HG03378 (cell line): ENCODE data around the gene DUSP18.
"Not testable (repeated sequence)": the region's sequence is repeated elsewhere in the genome, so short reads cannot be mapped to it uniquely, and the experiment has no call there.

Source experiments
- ATAC-seq: cut with Tn5 transposase; IDR thresholded peaks from one replicate; pipeline ENCODE4 v1.9.1; 2021; ENCODE audit warnings: mild to moderate bottlenecking, moderate library complexity; ENCODE audit not compliant: unreplicated experiment

The DUSP18 gene

DNA sequence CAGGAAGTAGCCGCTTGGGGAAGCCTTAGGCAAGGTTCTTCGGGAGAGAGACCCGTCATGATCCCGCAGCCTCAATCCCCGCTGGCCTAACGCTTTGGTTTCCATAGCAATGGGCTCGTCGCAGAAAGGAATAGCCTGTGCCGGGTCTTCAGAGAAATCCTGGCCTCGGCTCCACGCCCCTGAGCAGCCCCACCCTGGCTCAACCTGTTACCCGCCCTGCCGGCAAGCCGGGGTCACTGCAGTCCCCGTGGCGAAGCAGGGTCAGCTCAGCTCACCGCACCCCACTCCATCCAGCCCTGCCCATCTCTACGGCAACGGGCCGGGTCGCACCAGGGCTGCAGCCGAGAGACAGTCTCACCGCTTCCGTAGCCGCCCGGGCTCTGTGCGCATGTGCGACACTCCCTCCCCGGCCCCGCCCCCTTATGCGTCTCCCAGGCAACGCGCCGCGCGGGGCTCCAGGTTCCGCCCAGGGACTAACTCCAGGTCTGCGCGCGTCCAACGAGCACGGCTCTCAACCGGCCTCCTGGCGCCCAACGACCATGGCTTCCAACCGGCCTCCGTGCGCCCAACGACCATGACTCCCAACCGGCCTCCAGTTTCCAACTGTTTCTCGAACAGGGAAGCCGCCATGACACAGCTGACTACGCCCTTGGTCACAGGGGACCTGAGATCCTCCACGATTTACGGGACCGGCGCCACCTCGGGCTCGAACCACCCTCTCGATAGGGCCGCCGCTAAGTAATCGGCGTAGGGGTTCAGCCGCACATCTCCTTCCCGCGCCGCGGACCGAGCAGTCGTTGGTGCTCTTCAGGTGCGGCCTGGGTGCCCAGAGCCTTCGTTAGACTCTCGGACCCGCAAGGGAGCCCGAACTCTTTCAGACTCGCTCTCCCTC is at the start of gene DUSP18:
TSS of gene DUSP18 (minus strand) at position 382 of the 892 bp plus-strand sequence. CDS start 3,872 bp downstream, outside the sequence.
- peak; percentile 83 for ATAC-seq

DNA sequence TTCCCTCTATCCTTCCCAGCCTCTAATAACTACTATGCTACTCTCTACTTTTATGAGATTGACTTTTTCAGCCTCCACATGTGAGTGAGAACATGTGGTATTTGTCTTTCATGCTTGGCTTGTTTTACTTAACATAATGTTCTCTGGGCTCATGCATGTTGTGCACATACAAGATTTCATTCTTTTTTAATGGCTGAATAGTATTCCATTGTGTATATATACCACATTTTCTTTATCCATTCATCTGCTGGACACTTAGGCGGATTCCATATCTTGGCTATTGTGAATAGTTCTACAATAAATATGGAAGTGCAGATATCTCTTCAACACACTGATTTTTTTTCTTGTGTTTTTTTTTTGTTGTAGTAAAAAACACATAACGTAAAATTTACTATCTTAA is 46.4 kb upstream of the DUSP18 start:
- no peak for ATAC-seq

DNA sequence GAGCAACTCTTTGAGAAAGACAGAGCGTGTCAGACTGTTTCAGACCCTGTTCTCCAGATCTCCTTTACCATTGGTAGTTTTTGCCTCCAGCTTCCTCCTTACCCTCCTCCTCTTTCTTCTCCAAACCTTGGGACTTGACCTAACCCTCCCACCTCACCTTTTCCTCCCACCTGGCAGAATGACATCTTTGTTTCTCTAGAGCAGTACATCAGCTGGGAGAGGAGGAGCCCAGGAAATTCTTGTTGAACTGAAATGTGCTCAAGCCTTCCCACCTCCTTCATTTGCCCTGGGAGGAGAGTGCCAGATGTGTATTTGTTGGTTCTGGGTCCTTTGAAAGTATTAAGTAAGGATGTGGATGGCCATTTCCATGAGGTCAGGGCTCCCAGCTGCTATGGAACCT is 44.4 kb upstream of the DUSP18 start:
- no peak for ATAC-seq

DNA sequence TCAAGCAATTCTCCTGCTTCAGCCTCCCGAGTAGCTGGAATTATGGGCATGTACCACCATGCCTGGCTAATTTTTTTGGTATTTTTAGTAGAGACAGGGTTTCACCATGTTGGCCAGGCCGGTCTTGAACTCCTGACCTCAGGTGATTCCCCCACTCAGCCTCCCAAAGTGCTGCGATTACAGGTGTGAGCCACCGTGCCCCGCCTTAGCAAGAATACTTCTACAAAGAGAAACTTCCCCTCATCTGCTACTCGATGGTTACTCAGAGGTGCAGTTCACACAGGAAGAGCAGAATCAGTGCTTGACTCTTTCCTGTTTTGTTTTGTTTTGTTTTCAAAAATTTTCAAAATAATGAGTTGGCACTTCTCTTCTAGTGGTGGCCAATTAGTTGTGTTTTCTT is 42.3 kb upstream of the DUSP18 start:
- ATAC-seq, result not testable (repeated sequence)

DNA sequence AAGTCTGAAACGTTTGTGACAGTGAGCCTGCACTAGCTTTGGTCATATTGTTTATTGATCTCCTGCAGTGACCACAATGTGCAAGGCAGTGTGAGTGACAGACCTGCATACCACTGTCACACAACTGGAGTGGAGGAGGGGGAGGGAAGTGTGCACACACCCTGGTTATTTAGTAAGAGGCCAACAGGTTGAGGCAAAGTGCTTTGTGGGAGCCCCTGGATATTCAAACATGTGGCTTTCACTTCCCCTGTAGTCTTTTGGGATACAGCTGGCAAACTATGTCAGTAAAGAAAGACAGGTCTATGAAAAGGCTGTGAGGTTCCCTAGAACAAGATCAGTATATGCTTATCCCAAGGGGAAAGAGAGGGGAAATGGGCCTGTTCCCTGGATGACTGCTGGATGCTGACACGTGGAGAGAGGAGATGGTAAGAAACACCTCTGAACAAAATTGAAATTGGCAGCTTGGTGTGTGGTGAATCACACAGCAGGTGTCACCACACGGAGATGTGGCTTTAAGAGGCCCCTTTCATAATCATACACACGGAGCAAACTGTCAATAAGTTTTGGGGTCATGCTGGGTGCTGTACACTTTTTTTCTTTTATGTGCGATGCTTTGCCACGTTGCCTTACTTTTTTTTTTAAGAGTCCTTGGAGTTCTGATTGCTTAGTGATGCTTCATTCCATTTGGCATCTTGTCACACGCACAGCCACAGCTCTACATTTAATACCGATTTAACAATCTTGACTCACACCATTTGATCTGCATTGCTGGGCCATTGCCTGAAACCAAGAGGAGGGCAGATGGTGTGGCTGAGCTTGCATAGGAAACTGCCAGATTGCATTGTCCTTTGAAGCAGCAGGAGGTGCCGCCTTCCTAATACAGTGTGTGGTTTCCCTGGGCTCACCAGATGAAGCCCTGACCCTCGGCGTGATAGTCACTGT is 38.3 kb upstream of the DUSP18 start:
- no peak for ATAC-seq

DNA sequence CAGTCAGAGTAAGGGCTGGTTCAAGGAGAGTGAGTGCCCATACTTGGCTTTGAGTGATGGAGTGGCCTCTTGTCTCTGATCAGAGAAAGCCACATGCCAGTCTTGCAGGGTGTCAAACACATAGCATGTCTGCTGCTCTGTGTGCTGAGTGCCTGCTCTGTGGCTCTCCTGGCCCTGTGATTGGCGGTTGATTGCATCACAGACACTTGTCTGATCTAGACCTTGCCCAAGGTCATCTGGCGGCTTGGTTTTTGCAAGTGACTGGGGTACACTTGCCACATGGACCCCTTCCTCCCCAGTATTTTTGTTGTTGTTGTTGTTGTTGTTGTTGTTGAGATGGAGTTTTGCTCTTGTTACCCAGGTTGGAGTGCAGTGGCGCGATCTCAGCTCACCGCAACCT is 37.3 kb upstream of the DUSP18 start:
- ATAC-seq, result no peak

DNA sequence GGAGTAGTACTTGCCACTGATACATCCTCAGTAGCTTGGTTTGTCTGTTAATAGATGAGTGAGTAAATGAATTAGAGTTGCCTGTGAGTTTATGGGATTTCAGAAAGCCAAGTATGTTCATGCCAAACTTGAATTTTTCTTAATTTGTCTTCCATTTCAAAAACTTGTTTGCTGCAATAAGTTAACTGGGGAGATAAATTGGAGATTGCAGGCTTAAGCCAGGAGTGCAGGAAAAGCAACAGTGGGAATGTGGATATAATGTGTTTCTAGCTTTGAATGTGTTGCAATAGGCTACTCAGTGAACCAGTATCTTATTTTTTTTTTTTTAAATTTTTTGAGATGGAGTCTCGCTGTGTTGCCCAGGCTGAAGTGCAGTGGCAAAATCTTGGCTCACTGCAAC is 35.2 kb upstream of the DUSP18 start:
- ATAC-seq, result no peak

DNA sequence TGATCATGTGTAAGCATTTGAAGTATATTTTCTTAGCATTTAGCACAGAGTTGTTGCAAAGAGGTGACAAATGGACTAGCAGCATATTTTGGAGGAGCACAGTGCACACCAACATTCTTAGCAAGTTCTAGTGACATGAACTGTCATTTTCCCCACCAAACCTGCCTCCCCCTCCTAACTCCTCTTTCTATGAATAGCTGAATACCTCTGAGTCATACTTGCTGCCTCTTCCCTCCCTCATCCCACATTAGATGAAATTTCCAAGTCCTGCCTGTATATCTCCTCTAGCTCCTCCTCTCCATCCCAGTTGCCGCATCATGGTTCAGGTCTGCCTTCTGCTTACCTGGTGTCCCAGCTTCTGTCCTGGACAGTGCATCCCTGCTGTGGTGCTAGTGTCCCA is 34.2 kb upstream of the DUSP18 start:
- ATAC-seq, result no peak

DNA sequence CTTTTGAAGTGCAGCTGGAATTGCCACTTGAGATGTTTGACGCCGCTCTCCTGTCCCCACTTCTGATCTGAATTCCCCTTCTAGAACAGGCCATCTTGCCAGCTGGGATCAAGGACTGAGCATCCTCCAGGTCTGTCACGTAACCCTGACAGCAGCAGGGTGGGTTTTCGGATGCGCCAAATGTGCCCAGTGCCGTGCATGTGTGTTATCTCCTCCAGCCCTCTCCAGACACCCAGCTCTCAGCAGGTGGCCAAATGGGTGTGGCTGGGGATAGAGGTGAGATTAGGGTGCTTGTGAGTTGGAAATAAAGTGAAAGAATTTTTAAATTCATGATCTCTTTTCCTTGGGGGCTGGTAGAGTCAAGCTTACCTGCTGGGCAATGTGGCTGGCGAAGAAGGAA is 30.3 kb upstream of the DUSP18 start:
- ATAC-seq, result no peak

DNA sequence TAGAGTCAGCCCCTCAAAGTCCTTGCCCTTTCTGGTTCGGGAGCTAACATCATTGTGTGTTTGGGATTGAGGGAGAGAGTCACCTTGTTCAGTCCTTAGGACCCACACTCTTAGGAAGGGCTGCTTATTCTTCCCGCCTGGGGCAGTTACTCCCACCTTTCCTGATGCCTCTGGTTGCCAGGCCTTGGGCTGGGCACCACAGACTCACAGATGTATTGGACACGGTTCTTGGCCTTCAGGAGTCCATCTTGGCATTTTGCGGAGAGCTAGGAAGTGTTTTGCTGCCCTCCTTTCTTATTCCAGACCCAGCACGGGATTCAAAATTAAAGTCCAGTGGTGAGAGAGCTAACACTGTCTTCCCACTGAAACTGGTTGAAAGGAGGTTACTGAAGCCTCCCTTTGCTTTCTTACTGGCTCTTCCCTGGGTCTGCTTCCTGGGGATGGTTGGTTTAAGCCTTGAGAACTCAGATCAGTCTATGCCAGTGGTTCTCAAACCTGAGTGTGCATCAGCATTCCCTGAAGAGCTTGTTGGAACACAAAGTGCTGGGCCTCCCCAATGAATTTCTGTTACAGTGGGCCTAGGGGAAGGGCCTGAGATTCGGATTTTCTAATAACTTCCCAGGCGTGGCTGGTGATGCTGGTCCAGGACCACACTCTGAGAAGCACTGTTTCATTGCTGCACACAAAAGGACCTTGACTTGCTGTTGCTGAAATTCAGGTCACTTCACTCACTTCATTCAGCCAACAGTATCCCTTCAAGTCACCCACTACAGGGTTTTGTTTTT is 28.4 kb upstream of the DUSP18 start:
- no peak for ATAC-seq

DNA sequence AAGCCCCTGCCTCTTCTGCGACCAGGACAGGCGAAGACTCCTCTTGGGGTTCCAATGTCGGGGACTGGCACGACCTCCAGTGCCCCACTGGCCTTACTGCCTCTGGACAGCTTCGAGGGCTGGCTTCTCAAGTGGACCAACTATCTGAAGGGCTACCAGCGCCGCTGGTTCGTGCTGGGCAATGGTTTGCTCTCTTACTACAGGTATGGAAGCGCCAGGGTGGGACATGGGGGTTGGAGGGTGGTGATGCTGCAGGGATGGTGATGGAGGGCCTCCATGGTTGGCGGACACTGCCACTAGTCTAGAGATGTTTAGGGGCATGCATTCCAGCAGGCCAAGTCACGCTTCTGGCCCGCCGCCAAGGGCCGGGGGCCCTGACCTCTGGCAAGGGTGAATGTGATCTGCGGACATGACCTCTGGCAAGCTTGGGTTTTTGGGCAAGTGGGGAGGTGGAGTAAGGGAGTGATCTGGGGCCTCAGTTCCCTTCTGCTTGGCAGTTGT is 27.7 kb upstream of the DUSP18 start:
- ATAC-seq, result no peak

DNA sequence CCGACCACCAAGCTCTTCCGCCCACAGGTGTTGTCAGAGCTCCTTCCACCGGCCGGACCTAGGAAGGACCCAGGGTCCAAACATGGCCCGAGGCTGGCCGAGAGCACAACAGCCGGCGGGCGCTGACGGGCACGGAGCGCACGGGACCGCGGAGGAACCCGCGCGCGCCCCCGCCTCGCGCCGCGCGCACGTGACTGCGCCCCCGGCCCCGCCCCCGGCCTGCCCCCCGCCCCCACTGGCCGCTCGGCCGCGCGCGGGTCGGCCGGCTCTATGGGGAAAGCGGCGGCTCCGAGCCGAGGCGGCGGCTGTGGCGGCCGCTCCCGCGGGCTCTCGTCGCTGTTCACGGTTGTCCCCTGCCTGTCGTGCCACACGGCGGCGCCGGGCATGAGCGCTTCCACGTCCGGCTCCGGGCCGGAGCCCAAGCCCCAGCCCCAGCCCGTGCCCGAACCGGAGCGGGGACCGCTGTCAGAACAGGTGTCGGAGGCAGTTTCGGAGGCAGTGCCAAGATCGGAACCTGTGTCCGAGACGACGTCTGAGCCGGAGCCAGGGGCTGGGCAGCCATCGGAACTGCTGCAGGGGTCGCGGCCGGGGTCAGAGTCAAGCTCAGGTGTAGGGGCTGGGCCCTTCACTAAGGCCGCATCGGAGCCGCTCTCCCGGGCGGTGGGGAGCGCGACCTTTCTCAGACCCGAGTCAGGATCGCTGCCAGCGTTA is 27.1 kb upstream of the DUSP18 start, which contains the start of gene OSBP2:
TSS of gene OSBP2 (plus strand) at position 235 of the 711 bp plus-strand sequence. CDS start at position 271, 36 bp downstream.
- no peak for ATAC-seq

DNA sequence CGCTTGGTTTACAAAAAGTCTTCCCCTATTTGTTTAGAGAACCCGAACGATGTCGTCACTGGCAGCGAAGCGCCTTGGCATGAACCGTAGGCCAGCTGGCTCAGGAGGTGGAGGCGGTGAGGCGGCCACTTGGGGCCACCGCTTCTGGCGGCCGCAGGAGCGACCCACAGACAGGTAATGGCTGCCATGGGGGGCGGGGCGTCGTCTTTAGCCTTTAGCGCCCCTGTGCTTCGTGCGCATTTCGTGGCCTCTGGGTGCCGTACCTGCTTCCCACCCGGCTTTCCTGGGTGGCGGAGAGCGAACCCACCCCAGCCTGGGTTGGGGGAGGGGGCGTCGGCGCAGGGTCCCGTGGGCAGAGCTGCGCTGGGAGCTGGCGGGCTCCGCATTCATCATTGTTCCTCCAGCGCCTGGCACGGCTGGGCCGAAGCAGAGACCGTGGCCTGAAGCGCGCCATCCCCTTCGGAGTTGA is 26.5 kb upstream of the DUSP18 start:
- no peak for ATAC-seq

DNA sequence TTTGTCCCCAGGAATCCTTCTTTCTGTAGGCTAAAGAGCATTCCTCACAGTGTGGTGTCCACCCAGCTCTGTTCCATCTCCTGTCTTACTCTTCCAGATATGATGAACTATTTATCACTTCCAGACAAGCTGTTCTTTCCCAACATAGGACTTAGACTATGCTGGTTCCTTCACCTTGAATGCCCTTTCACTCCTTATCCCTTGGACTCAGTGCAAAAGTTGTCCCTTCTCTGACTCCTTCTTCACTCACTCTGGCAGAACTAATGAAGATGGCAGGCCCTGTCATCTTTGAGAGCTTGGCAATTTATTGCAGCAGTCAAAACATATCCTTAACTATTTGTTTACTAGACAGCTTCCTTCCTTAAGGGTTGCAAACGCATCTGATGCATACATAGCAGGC is 23.5 kb upstream of the DUSP18 start:
- ATAC-seq, result no peak

DNA sequence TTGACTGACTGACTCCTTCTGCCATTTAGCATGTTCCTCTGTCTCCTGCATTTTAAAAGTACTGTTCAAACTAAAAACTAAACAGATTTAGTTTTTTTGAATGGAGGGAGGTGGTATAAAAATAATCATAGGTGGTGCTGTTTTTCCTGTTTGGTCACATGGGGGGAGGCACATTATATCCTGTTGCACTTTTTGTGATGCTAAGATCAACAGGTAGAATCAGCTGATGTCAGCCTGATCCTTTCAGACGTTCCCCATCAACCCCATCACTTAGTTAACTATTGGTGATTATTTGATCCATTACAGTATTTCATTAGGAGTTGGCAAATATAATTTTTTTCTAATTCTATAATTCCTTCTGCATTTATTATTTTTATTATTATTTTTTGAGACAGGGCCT is 21.9 kb upstream of the DUSP18 start:
- ATAC-seq, result no peak

DNA sequence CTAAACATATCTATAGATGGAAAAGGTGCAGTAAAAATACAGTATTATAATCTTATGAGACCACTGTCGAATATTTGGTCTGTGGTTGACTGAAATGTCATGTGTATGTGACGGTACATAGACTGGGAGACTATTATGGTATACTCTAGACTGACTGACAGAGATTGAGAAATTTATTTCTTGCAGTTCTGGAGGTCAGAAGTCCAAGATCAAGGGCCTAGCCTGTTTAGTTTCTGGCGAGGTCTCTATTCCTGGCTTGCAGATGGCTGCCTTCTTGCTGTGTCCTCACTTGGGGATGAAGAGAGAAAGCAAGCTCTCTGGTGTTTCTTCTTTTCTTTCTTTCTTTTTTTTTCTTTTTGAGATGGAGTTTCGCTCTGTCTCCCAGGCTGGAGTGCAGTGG is 19.7 kb upstream of the DUSP18 start:
- no peak for ATAC-seq

DNA sequence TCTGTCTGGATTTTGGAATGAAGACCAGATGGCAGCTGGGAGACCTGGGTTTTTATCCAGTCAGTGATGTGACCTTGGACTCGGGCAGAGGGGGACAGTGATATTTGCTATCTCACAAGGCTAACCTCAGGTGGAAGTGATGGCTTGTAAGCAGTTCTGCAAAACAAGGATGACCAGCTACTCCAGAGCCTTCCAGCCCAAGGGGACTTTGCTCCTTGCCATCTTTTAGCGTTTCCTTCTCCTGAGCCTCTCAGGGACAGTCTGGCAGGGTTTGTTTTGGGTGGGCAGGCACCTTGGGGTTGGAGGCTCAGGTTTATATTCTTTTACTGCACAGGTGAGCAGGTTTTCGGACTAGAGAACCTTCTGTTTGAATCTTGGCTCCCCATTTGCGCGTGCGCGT is 17.5 kb upstream of the DUSP18 start:
- no peak for ATAC-seq

DNA sequence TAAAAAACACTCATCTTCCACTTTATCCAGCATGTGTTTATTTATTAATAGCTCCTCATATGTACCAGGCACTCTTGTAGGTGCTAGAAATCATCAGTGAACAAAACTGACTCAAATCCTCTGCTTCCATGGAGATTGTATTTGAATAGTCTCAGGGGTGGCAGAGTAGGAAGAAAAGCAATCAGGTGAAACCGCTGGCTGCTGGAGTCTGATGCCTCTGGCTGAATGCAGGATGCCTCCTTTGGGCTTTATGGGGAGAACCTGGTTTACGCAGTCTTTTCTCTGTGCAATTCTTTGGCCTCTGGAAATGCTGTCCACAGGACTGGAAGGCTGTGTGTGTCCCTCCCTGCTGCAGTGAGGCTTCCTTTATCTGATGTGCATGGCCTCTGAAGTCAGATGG is 14.2 kb upstream of the DUSP18 start:
- no peak for ATAC-seq

DNA sequence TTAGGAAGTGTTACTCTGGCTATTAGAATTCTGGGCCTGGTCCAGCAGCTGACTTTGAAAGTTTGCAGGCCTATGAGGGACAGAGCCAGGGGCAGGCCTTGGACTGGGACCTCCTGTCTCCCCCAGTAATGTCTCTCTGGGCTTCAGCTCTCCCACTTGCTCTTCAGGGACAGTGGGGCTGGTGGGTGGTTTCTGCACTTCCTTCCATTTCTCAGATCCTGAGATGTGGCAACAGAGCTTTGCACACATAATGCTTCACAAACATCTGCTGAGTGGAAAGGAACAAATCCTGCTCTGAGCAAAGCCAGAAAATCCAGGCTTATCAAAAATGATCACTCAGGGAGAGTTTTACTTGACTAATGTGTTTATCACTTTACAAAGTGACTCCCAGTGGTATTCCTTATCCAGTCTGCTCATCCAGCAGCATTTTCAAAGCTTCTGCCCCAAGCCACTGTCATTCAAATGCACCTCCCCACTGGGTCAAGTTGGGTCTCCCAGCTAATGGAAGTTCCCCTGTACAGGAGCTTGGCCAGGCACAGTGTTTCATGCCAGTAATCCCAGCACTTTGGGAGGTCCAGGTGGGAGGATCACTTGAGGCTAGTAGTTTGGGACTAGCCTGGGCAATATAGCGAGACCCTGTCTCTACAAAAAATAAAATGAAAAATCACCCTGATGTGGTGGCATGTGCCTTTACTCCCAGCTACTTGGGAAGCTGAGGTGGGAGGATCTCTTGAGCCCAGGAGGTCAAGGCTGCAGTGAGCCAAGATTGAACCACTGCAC is 13.5 kb upstream of the DUSP18 start:
- ATAC-seq, result no peak
